Uterus (tissue), 4 donors: ENCODE results near the gene TNRC6A. TPM values are rescaled to one million over a fixed set of nuclear protein-coding genes. Genes with fewer than 3 reads are reported as not detected.
A peak's percentile ranks its signal among the peaks of the same experiment; 100 is the strongest.

Experiments used
- DNase-seq, 2 donors: peaks; one replicate each; pipeline ENCODE4 v3.0.0-alpha.2; 2019 to 2020
- H3K27ac ChIP-seq, 2 donors: fragments of 200-600 bp; sonication (generic); 1 replicate in 1 of 2; 2 replicates in 1 of 2; pipeline ENCODE4 v1.5.1; 2016 to 2018
- H3K27me3 ChIP-seq, 2 donors: fragments of 200-600 bp; sonication (generic); one replicate each; pipeline ENCODE4 v1.5.1; 2018 to 2019; ENCODE audit warnings: control low read depth in 1 of 2
- H3K36me3 ChIP-seq, 2 donors: fragments of 200-600 bp; sonication (generic); one replicate each; pipeline ENCODE4 v1.5.1; 2019; ENCODE audit warnings: control low read depth in 1 of 2
- H3K4me1 ChIP-seq, 2 donors: fragments of 200-600 bp; sonication (generic); one replicate each; pipeline ENCODE4 v1.5.1; 2018 to 2019; ENCODE audit warnings: control low read depth in 1 of 2
- H3K4me3 ChIP-seq, 2 donors: fragments of 200-600 bp; sonication (generic); 1 replicate in 1 of 2; 2 replicates in 1 of 2; pipeline ENCODE4 v1.5.1; 2018 to 2019; ENCODE audit warnings: mild to moderate bottlenecking in 1 of 2
- H3K9me3 ChIP-seq, 2 donors: fragments of 200-600 bp; sonication (generic); one replicate each; pipeline ENCODE4 v1.5.1; 2019; ENCODE audit warnings: control low read depth in 1 of 2
- POLR2A ChIP-seq, 2 donors: fragments of 450-650 bp; IDR thresholded peaks; one replicate each; pipeline ENCODE4 v1.6.1; 2016; ENCODE audit warnings: antibody characterized with exemption in 2 of 2, mild to moderate bottlenecking in 1 of 2, moderate library complexity in 1 of 2
- intact Hi-C: fragments of 100-400 bp; cut with DNase I; formaldehyde crosslinking; loops from one replicate; pipeline ENCODE4 v1.15.1; 2023; ENCODE audit warnings: low total_unique reads
- total RNA-seq, 4 donors: library from RNA; depleted of rRNA in 3 of 4; stranded (reverse); fragments of >200 nt in 3 of 4; gene quantifications; one replicate each; pipeline versions ENCODE4 v1.1.0 to v1.2.4, GENCODE V29; 2014 to 2023
- TF ChIP-seq, protein P1 (sequence below), 4 experiments: fragments of 200-600 bp in 2 of 4; fragments of 450-650 bp in 2 of 4; sonication (generic) in 2 of 4; IDR thresholded peaks; one replicate each; pipeline ENCODE4 v1.5.1; 2016 to 2019; ENCODE audit warnings: antibody characterized with exemption in 4 of 4, mild to moderate bottlenecking in 2 of 4, moderate library complexity in 1 of 4
- donor health status: DM: yes; HTN: yes; CAD: no.

The TNRC6A gene
- total RNA-seq, 4 donors from 2014 or later: 22.6 to 109 (median 49.2) TPM

DNA sequence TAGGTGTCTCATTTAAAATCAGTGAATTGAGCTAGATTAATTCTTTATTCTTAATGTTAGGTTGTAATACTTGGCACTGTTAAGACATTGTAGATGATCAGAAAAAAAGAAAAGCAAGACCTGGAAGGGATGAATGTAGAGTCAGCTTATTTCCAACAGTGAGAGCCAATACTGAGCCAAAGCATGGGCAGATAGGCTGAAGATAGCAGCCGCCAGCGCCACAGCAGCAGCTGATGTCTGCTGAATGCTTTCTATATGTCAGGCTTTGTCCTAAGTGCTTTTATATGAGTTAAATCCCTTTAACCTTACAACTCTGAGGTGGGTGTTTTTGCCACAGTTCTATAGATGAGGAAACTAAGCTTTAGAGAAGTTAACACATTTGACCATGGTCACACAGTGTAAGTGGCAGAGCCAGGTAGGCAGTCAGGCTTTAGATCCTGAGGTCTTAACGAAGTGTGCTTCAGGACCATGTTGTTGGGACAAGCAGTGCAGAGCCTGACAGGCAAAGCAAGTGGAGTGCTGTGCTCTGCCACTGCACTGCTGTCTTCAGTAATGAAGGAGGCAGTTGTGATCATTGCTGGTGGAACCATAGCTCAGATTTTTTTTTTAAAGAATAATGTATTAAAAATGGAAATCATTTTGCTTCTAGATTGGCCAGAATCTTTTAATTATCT is 25.9 kb downstream of the TNRC6A start:
- Histone ChIP-seq H3K4me3 (no peak overlapping the region), H3K4me1 (peaks cover 0 to 8% of the 10 kb centered on the region in 2 donors), H3K36me3 (no peaks in the 10 kb centered on the region), H3K9me3 (no peaks in the 10 kb centered on the region), H3K27me3 (no peaks in the 10 kb centered on the region), H3K27ac (no peak overlapping the region)
- intact Hi-C loops: no loop called here
- no peak for TF ChIP-seq POLR2A (IDR thresholded peaks at IDR 0.05)
- TF ChIP-seq, protein P1, sequence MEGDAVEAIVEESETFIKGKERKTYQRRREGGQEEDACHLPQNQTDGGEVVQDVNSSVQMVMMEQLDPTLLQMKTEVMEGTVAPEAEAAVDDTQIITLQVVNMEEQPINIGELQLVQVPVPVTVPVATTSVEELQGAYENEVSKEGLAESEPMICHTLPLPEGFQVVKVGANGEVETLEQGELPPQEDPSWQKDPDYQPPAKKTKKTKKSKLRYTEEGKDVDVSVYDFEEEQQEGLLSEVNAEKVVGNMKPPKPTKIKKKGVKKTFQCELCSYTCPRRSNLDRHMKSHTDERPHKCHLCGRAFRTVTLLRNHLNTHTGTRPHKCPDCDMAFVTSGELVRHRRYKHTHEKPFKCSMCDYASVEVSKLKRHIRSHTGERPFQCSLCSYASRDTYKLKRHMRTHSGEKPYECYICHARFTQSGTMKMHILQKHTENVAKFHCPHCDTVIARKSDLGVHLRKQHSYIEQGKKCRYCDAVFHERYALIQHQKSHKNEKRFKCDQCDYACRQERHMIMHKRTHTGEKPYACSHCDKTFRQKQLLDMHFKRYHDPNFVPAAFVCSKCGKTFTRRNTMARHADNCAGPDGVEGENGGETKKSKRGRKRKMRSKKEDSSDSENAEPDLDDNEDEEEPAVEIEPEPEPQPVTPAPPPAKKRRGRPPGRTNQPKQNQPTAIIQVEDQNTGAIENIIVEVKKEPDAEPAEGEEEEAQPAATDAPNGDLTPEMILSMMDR (IDR thresholded peaks at IDR 0.05): no peak
- no peak for DNase-seq

DNA sequence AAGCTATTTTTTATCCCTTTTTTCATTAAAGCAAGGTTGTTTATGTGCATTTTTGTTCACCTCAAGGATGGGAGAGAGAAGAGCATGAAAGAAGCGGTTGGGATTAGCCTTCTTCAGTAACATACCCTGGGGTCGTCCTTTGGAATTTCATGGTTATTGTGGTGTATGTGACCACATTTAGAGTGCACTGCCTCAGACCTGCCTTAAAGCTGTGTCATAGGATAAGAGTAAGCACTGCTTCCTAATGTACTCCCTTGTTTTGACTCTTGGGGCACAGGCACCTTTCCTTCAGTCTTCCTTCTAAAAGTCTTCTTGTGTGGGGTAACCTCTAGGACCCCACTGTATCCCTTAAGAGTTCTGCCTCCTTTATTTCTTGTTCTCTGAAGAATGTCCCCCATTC is 28.9 kb downstream of the TNRC6A start:
- no peak for TF ChIP-seq POLR2A (IDR thresholded peaks at IDR 0.05)
- TF ChIP-seq, protein P1 (IDR thresholded peaks at IDR 0.05): no peak
- H3K9me3 ChIP-seq: no peaks in the 10 kb centered on the region
- no peaks in the 10 kb centered on the region for H3K36me3 ChIP-seq
- DNase-seq: no peak
- intact Hi-C loops: no loop called here
- no peak overlapping the region for H3K27ac ChIP-seq
- no peak overlapping the region for H3K4me3 ChIP-seq
- H3K27me3 ChIP-seq: no peaks in the 10 kb centered on the region
- H3K4me1 ChIP-seq: peaks cover 1 to 8% of the 10 kb centered on the region in 2 donors

DNA sequence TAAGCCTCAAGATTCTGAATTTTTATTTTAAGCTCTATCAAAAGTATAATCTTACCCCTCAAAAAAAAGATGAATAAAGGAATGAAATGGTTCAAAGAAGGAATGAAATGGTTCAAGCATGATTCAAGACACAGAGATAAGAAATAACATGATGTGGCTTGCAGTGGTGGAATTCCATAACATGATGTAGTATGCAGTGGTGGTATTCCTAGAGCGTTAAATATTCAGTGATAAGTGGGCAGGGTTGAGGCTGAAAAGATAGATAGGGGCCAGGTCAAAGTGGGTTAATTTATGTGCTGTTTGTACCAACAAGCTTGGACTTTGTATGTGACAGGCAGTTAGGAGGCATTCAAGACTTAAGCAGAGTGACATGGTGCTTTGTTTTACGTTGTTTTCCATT is 29.6 kb downstream of the TNRC6A start:
- Histone ChIP-seq H3K4me1 (peaks cover 6 to 8% of the 10 kb centered on the region in 2 donors), H3K27me3 (no peaks in the 10 kb centered on the region), H3K27ac (no peak overlapping the region), H3K9me3 (no peaks in the 10 kb centered on the region), H3K36me3 (no peaks in the 10 kb centered on the region), H3K4me3 (no peak overlapping the region)
- intact Hi-C loops: no loop called here
- no peak for DNase-seq
- TF ChIP-seq, protein P1 (IDR thresholded peaks at IDR 0.05): no peak
- no peak for TF ChIP-seq POLR2A (IDR thresholded peaks at IDR 0.05)

DNA sequence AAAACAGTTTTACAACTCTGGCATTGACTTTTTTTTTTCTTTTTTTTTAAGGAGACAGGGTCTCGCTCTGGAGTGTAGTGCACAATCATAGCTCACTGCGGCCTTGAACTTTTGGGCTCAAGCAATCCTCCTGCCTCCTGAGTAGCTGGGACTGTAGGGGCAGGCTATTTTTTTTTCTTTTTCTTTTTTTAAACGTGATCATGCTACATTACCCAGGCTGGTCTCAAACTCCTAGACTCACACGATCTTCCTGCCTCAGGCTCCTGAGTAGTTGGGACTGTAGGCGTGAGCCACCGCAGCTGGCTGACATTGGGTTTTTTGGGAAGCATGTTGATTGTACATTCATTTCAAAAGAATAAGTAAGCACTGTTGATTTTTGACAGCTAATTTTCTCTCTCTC is 32.1 kb downstream of the TNRC6A start:
- TF ChIP-seq POLR2A (IDR thresholded peaks at IDR 0.05): no peak
- TF ChIP-seq, protein P1 (IDR thresholded peaks at IDR 0.05): no peak
- H3K4me1 ChIP-seq: peaks cover 6 to 8% of the 10 kb centered on the region in 2 donors

DNA sequence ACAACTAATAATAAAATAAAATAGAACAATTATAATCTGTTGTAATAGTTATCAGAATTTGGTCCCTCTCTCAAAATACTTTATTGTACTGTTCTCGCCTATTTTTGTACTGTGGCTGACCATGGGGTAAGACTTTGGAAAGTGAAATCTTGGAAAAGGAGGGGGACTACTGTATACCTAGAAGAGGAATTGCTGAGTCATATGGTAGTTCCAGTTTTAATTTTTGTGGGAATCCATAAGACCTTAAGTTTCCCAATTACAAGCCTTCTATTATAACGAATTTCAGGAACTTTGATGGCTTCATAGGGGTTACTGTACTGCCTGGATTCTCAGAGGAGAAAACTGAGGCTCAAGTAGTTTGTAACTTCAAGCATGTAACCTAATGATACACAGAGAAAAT is 35.5 kb downstream of the TNRC6A start:
- no peak overlapping the region for H3K27ac ChIP-seq
- intact Hi-C loops: no loop called here
- no peak for DNase-seq

More for the DNA sequence above, 32.1 kb downstream of the TNRC6A start:
- Histone ChIP-seq H3K9me3 (no peaks in the 10 kb centered on the region), H3K27me3 (no peaks in the 10 kb centered on the region), H3K4me3 (no peak overlapping the region), H3K27ac (peak overlapping the region in 1 of 2 donors; percentile 5), H3K36me3 (no peaks in the 10 kb centered on the region)
- intact Hi-C loops: no loop called here
- DNase-seq: no peak

More for the DNA sequence above, 35.5 kb downstream of the TNRC6A start:
- H3K4me3 ChIP-seq: no peak overlapping the region
- H3K4me1 ChIP-seq: peaks cover 6 to 8% of the 10 kb centered on the region in 2 donors
- no peak for TF ChIP-seq POLR2A (IDR thresholded peaks at IDR 0.05)
- TF ChIP-seq, protein P1 (IDR thresholded peaks at IDR 0.05): no peak
- no peaks in the 10 kb centered on the region for H3K27me3 ChIP-seq
- no peaks in the 10 kb centered on the region for H3K36me3 ChIP-seq
- H3K9me3 ChIP-seq: no peaks in the 10 kb centered on the region
